ENCODE results near the gene GAB1. TPM values are rescaled to one million over a fixed set of nuclear protein-coding genes. Genes with fewer than 3 reads are reported as not detected.
A peak's percentile ranks its signal among the peaks of the same experiment; 100 is the strongest.

Gene GAB1
- total and polyA plus RNA-seq, 2 experiments from 2014 or later, result 1.8 to 6.3 TPM

- no peak overlapping the region for H2AFZ ChIP-seq
- in situ Hi-C loops (cut with MboI), result no loop called here
- peak overlapping the region; percentile 7 for H3K4me2 ChIP-seq (ENCODE audit: unreplicated experiment)
- H4K20me1 ChIP-seq (ENCODE audit: insufficient read depth), result no peaks in the 10 kb centered on the region
- peaks cover 20% of the 10 kb centered on the region for H3K4me1 ChIP-seq (ENCODE audit: insufficient read depth)
- H3F3A ChIP-seq (ENCODE audit: insufficient read depth), result 0 out of 2 replicates have a peak, but pooled peaks cover 6% of the 10 kb centered on the region
- no peak overlapping the region for H3K4me3 ChIP-seq
- no peak overlapping the region for H3K9ac ChIP-seq
- H3K27me3 ChIP-seq (replicated peaks; ENCODE audit: insufficient read depth), result no peaks in the 10 kb centered on the region
- no peaks in the 10 kb centered on the region for H3K36me3 ChIP-seq (ENCODE audit: low read depth)
- TF ChIP-seq EZH2phosphoT487 (IDR thresholded peaks at IDR 0.05; ENCODE audit: insufficient read depth, low read depth), result no peak
- TF ChIP-seq EZH2 (IDR thresholded peaks at IDR 0.05; ENCODE audit: insufficient read depth, poor library complexity, severe bottlenecking), result no peak
- no peak overlapping the region for H3K27ac ChIP-seq
- no peaks in the 10 kb centered on the region for H3K9me2 ChIP-seq (ENCODE audit: insufficient read depth)
- H3K9me3 ChIP-seq (ENCODE audit: low read depth), result no peaks in the 10 kb centered on the region
- 19 to 20% methylated on average over 1 of the region's 1 CpG for whole genome bisulfite sequencing, 2 experiments (ENCODE audit: low coverage in 1 of 2, low lambda C conversion rate in 2 of 2, missing lambda C conversion rate in 2 of 2)
- peaks cover 32% of the 10 kb centered on the region for H3K79me2 ChIP-seq (ENCODE audit: insufficient read depth)
- no peak for DNase-seq
Observed at GRCh38 chr4:143351774-143352451, 15.2 kb downstream of the GAB1 start.

- H3K36me3 ChIP-seq (ENCODE audit: low read depth), result no peaks in the 10 kb centered on the region
- no peak overlapping the region for H3K9ac ChIP-seq
- peaks cover 20% of the 10 kb centered on the region for H3K4me1 ChIP-seq (ENCODE audit: insufficient read depth)
- WGBS, 2 experiments (ENCODE audit: low coverage in 1 of 2, low lambda C conversion rate in 2 of 2, missing lambda C conversion rate in 2 of 2), result 81 to 88% methylated on average over 3 of the region's 3 CpGs
- no peaks in the 10 kb centered on the region for H4K20me1 ChIP-seq (ENCODE audit: insufficient read depth)
- H3K4me3 ChIP-seq, result no peak overlapping the region
- no peak overlapping the region for H3K4me2 ChIP-seq (ENCODE audit: unreplicated experiment)
- H2AFZ ChIP-seq, result no peak overlapping the region
- H3K9me3 ChIP-seq (ENCODE audit: low read depth), result no peaks in the 10 kb centered on the region
- H3K27ac ChIP-seq, result no peak overlapping the region
- H3F3A ChIP-seq (ENCODE audit: insufficient read depth), result 0 out of 2 replicates have a peak, but pooled peaks cover 6% of the 10 kb centered on the region
- TF ChIP-seq EZH2phosphoT487 (IDR thresholded peaks at IDR 0.05; ENCODE audit: insufficient read depth, low read depth) (no peak), EZH2 (IDR thresholded peaks at IDR 0.05; ENCODE audit: insufficient read depth, poor library complexity, severe bottlenecking) (no peak)
- in situ Hi-C loops (cut with MboI), result no loop called here
- no peaks in the 10 kb centered on the region for H3K9me2 ChIP-seq (ENCODE audit: insufficient read depth)
- no peaks in the 10 kb centered on the region for H3K27me3 ChIP-seq (replicated peaks; ENCODE audit: insufficient read depth)
- H3K79me2 ChIP-seq (ENCODE audit: insufficient read depth), result peaks cover 38% of the 10 kb centered on the region
- DNase-seq, result no peak
Observed at GRCh38 chr4:143352720-143353119, 16.0 kb downstream of the GAB1 start.

- no peaks in the 10 kb centered on the region for H4K20me1 ChIP-seq (ENCODE audit: insufficient read depth)
- WGBS, 2 experiments (ENCODE audit: low coverage in 1 of 2, low lambda C conversion rate in 2 of 2, missing lambda C conversion rate in 2 of 2), result 96 to 97% methylated on average over 2 of the region's 2 CpGs
- H2AFZ ChIP-seq, result no peak overlapping the region
- TF ChIP-seq EZH2 (IDR thresholded peaks at IDR 0.05; ENCODE audit: insufficient read depth, poor library complexity, severe bottlenecking) (no peak), EZH2phosphoT487 (IDR thresholded peaks at IDR 0.05; ENCODE audit: insufficient read depth, low read depth) (no peak)
- no peaks in the 10 kb centered on the region for H3K9me2 ChIP-seq (ENCODE audit: insufficient read depth)
- in situ Hi-C loops (cut with MboI), result no loop called here
- H3K27ac ChIP-seq, result no peak overlapping the region
- H3K36me3 ChIP-seq (ENCODE audit: low read depth), result no peaks in the 10 kb centered on the region
- H3K27me3 ChIP-seq (replicated peaks; ENCODE audit: insufficient read depth), result no peaks in the 10 kb centered on the region
- no peak overlapping the region for H3K4me3 ChIP-seq
- H3K4me2 ChIP-seq (ENCODE audit: unreplicated experiment), result no peak overlapping the region
- H3K4me1 ChIP-seq (ENCODE audit: insufficient read depth), result peaks cover 22% of the 10 kb centered on the region
- DNase-seq, result no peak
- H3F3A ChIP-seq (ENCODE audit: insufficient read depth), result peaks cover 10% of the 10 kb centered on the region; the same call in 1 of the 2 replicates
- H3K9ac ChIP-seq, result no peak overlapping the region
- no peaks in the 10 kb centered on the region for H3K9me3 ChIP-seq (ENCODE audit: low read depth)
- peaks cover 32% of the 10 kb centered on the region for H3K79me2 ChIP-seq (ENCODE audit: insufficient read depth)
Observed at GRCh38 chr4:143353797-143354196, 17.1 kb downstream of the GAB1 start.

- no peak overlapping the region for H3K9ac ChIP-seq
- in situ Hi-C loops (cut with MboI), result no loop called here
- H3K9me3 ChIP-seq (ENCODE audit: low read depth), result no peaks in the 10 kb centered on the region
- TF ChIP-seq EZH2 (IDR thresholded peaks at IDR 0.05; ENCODE audit: insufficient read depth, poor library complexity, severe bottlenecking), result no peak
- TF ChIP-seq EZH2phosphoT487 (IDR thresholded peaks at IDR 0.05; ENCODE audit: insufficient read depth, low read depth), result no peak
- H3K4me1 ChIP-seq (ENCODE audit: insufficient read depth), result peaks cover 33% of the 10 kb centered on the region
- H3K27me3 ChIP-seq (replicated peaks; ENCODE audit: insufficient read depth), result no peaks in the 10 kb centered on the region
- no peak overlapping the region for H3K4me3 ChIP-seq
- H2AFZ ChIP-seq, result no peak overlapping the region
- H3K27ac ChIP-seq, result no peak overlapping the region
- 50 to 51% methylated on average over 2 of the region's 2 CpGs for WGBS, 2 experiments (ENCODE audit: low coverage in 1 of 2, low lambda C conversion rate in 2 of 2, missing lambda C conversion rate in 2 of 2)
- H3K36me3 ChIP-seq (ENCODE audit: low read depth), result no peaks in the 10 kb centered on the region
- no peaks in the 10 kb centered on the region for H4K20me1 ChIP-seq (ENCODE audit: insufficient read depth)
- peaks cover 29% of the 10 kb centered on the region for H3K79me2 ChIP-seq (ENCODE audit: insufficient read depth)
- no peak overlapping the region for H3K4me2 ChIP-seq (ENCODE audit: unreplicated experiment)
- no peaks in the 10 kb centered on the region for H3K9me2 ChIP-seq (ENCODE audit: insufficient read depth)
- peaks cover 13% of the 10 kb centered on the region; the same call in 1 of the 2 replicates for H3F3A ChIP-seq (ENCODE audit: insufficient read depth)
- no peak for DNase-seq
Observed at GRCh38 chr4:143354990-143355389, 18.3 kb downstream of the GAB1 start.
